ENCODE measurements around the gene TMEM31.

TMEM31 gene, protein sequence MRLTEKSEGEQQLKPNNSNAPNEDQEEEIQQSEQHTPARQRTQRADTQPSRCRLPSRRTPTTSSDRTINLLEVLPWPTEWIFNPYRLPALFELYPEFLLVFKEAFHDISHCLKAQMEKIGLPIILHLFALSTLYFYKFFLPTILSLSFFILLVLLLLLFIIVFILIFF

DNA sequence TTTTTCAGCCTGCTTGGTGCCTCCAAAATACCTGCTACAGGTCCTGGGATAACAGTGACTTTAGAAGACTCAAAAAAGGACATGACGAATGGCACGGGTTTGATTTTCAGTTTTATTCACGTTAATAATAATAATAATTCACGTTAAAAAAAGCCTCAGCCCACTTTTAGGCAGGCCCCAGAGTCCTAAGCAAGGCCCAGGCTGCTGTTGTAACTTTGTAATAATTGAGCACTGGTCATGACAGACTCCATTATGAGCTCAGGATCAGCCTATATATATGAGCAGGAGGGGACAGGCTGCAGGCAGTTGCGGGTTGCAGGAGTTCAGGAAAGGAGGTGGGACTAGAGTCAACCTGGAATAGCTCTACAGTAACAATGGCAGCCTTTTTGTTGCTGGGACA is at the start of gene TMEM31:
Gene TMEM31 (plus strand): TSS at position 301 of the 400 bp plus-strand sequence. CDS start 1,350 bp downstream, outside the sequence.
- Histone ChIP-seq H3K9me3 (ENCODE audit: severe bottlenecking) (no peaks in the 10 kb centered on the region), H3K27ac (no peak within 1 kb of the TSS), H3K4me3 (ENCODE audit: low read depth, low read length) (no peak within 1 kb of the TSS), H3K27me3 (ENCODE audit: insufficient read depth, low read depth, severe bottlenecking) (peaks cover 13% of the 10 kb centered on the region), H3K36me3 (no peaks in the 10 kb centered on the region)
- TF ChIP-seq, protein P1, sequence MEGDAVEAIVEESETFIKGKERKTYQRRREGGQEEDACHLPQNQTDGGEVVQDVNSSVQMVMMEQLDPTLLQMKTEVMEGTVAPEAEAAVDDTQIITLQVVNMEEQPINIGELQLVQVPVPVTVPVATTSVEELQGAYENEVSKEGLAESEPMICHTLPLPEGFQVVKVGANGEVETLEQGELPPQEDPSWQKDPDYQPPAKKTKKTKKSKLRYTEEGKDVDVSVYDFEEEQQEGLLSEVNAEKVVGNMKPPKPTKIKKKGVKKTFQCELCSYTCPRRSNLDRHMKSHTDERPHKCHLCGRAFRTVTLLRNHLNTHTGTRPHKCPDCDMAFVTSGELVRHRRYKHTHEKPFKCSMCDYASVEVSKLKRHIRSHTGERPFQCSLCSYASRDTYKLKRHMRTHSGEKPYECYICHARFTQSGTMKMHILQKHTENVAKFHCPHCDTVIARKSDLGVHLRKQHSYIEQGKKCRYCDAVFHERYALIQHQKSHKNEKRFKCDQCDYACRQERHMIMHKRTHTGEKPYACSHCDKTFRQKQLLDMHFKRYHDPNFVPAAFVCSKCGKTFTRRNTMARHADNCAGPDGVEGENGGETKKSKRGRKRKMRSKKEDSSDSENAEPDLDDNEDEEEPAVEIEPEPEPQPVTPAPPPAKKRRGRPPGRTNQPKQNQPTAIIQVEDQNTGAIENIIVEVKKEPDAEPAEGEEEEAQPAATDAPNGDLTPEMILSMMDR (IDR thresholded peaks at IDR 0.05; ENCODE audit: low read depth, low read length) = no peak
- DNase-seq = no peak

DNA sequence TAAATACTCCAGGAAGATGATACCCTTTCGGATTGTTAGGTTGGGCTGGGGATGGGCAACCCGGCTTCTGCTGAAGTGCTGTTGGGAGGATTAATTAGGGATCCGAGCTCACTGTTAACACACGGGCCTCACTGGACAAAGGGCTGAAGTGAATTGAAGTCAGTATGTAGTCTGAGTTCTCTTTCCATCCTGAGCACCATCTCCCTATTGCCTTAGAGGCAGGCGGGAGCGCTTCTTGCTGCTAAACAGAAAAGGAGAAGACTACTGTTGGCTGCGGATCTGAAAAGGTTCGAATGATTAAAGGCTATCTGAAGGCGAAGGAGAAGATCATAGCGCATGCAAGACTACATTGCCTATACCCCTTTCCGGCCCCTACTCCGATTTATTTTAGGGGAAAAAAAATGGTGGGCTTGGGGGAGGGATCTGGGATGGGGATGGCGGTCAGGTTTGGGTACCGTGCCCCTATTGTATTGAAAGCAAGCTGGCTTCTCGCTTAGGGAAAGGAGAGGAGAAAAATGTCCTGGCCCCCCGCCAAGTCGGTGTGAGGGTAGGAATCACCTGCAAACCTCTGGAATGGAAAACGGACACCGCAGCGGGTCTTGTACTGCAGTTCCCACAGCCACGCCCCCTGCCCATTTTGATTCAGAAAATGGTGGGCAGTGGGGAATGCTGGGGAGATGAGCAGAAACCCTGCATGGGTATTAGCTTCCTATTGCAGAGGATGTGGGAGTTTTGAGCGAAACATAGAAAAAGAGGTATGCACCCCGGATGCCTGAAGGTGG is 46.5 kb upstream of the TMEM31 start:
- TF ChIP-seq, protein P1 (IDR thresholded peaks at IDR 0.05; ENCODE audit: low read depth, low read length) = no peak
- H3K27me3 ChIP-seq (ENCODE audit: insufficient read depth, low read depth, severe bottlenecking) = peaks cover 11% of the 10 kb centered on the region
- no peaks in the 10 kb centered on the region for H3K36me3 ChIP-seq
- no peaks in the 10 kb centered on the region for H3K9me3 ChIP-seq (ENCODE audit: severe bottlenecking)
- no peak overlapping the region for H3K4me3 ChIP-seq (ENCODE audit: low read depth, low read length)
- no peak overlapping the region for H3K27ac ChIP-seq
- no peak for DNase-seq

DNA sequence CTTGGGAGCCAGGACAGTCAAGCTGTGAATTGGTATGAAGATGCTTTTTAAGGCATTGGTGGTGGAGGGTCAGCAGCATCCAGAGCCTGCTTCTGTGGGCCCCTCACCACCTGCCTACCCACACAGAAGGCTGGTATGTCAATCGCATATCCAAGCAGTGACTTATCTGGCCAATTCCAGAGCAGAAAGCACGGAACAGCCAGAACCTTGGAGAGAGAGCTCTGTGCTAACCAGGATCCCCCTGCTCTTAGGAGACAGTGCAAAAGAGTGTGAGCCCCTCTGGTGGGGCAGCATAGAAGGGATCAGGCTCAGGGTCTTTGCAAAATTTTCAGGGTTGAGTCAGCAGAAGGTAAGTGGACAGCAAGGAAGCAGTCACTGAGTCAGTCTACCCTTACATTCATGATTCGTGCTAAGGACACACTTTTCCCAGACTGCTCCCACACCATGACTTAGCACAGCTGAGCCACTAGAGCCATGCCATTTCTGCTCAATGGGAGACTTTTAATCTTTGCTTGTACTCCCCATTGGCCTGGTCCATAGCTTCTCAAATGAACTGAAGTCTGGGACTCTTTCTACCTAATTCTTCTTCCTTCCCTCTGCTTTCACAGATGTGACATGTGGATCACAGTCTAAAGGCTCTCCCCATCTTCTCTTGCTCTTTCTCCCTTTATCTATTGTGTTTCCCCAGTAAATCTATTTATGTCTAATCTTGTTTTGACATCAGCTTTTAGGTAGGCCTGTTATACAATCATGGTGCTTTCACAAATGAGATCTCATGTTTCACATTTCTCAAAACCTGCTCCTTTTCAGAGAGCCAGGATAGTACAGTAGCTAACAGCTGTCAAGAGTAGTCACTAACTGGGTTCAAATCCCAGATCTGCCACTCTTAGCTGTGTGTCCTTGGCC is 44.3 kb upstream of the TMEM31 start:
- peaks cover 11% of the 10 kb centered on the region for H3K27me3 ChIP-seq (ENCODE audit: insufficient read depth, low read depth, severe bottlenecking)
- no peak for DNase-seq
- no peaks in the 10 kb centered on the region for H3K36me3 ChIP-seq
- H3K9me3 ChIP-seq (ENCODE audit: severe bottlenecking) = no peaks in the 10 kb centered on the region
- TF ChIP-seq, protein P1 (IDR thresholded peaks at IDR 0.05; ENCODE audit: low read depth, low read length) = no peak
- H3K4me3 ChIP-seq (ENCODE audit: low read depth, low read length) = no peak overlapping the region
- H3K27ac ChIP-seq = no peak overlapping the region

DNA sequence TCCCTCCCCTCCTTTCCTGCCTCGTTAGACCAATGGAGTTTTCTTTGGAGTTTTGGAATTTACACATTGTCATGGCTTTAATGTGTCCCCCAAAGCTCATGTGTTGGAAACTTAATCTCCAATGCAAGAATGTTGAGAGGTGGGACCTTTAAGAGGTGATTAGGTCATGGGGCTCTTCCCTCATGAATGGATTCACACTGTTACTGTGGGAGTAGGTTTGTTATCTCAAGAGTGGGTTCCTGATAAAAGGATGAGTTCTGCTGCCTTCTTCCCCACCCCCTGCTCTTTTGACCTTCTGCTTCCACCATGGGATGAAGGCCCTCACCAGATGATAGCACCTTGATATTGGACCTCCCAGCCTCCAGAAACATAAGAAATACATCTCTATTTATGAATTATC is 41.0 kb upstream of the TMEM31 start:
- H3K36me3 ChIP-seq = no peaks in the 10 kb centered on the region
- TF ChIP-seq, protein P1 (IDR thresholded peaks at IDR 0.05; ENCODE audit: low read depth, low read length) = no peak
- H3K9me3 ChIP-seq (ENCODE audit: severe bottlenecking) = no peaks in the 10 kb centered on the region
- DNase-seq = no peak
- no peaks in the 10 kb centered on the region for H3K27me3 ChIP-seq (ENCODE audit: insufficient read depth, low read depth, severe bottlenecking)
- H3K4me3 ChIP-seq (ENCODE audit: low read depth, low read length) = no peak overlapping the region
- H3K27ac ChIP-seq = no peak overlapping the region

DNA sequence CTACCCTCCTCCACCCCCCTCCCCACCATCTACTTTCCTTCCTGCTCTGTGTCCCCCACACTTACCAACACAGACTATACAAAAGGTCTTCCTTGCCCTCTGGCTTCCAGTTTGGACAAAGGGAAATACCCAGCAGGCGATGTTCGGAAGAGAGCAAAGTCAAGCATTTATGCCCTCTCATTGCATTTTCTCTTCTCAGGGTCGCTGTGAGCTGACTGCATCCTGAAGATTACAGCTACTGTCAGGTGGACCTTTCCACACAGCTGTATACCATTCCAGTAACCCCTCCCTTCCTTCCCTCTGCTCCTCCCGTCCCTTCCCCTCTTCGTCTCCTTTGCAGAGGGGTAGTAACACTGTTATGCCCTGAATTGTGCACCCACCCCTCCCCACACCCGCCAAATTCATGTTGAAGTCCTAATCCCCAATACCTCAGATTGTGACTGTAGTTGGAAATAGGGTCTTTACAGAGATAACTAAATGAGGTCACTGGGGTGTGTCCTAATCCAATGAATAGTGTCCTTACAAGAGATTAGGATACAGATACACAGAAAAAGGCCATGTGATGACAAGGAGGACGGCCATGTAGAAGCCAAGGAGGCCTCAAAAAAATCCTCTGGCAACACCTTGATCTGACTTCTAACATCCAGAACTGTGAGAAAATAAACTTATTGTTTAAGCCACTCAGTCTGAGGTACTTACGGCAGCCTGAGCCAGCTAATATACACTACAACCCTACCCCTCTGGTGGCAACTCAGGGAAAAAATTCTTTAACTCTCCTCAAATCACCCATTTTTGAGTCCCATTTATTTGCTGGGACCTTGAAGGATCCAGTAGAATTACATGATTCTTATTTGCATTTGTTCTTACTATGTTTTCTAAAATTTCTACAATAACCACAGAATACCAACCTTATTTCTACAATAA is 35.9 kb upstream of the TMEM31 start:
- no peaks in the 10 kb centered on the region for H3K9me3 ChIP-seq (ENCODE audit: severe bottlenecking)
- H3K27ac ChIP-seq = no peak overlapping the region
- peaks cover 22% of the 10 kb centered on the region for H3K36me3 ChIP-seq

More for the DNA sequence above, 35.9 kb upstream of the TMEM31 start:
- Histone ChIP-seq H3K27me3 (ENCODE audit: insufficient read depth, low read depth, severe bottlenecking) (no peaks in the 10 kb centered on the region), H3K4me3 (ENCODE audit: low read depth, low read length) (no peak overlapping the region)
- no peak for DNase-seq
- TF ChIP-seq, protein P1 (IDR thresholded peaks at IDR 0.05; ENCODE audit: low read depth, low read length) = no peak

Measured in WERI-Rb-1 (cell line).